K562 (cell line): Measurements from ENCODE around the gene RSU1. TPM values are rescaled to one million over a fixed set of nuclear protein-coding genes. Genes with fewer than 3 reads are reported as not detected.
A peak's percentile ranks its signal among the peaks of the same experiment; 100 is the strongest.

Experiments
- CEBPB ChIP-seq: fragments of 450-650 bp; IDR thresholded peaks from 2 replicates; pipeline ENCODE4 v1.6.1; 2016; ENCODE audit warnings: missing genetic modification characterization, missing compliant biosample characterization
- polyA plus RNA-seq, 8 experiments: library from polyadenylated mRNA; depleted of rRNA in 4 of 8; stranded (reverse) in 5 of 8; unstranded in 3 of 8; fragments of >200 nt; fragmentation: Nextera tagmentation in 2 of 8; fragmentation: Illumina TruSeq in 1 of 8; extraction: Ambion mirVana in 2 of 8; extraction: Trizol in 1 of 8; gene quantifications; 2 replicates each; pipeline versions ENCODE4 v1.2.1 to v1.2.3, GENCODE V29; 2011 to 2014; ENCODE audit warnings: inconsistent platforms in 1 of 8, missing spikeins in 1 of 8
- total RNA-seq, 7 experiments: library from RNA; depleted of rRNA in 6 of 7; stranded (reverse); fragments of >200 nt in 6 of 7; fragmentation: Illumina TruSeq in 2 of 7; extraction: Trizol in 2 of 7; gene quantifications; 2 replicates each; pipeline versions ENCODE4 v1.2.1 to v1.2.3, GENCODE V29; 2011 to 2021; ENCODE audit warnings: low replicate concordance in 1 of 7
- TF ChIP-seq, protein P1 (sequence below), 2 experiments: fragments of 450-650 bp; formaldehyde crosslinking in 1 of 2; IDR thresholded peaks; 2 replicates each; pipeline versions ENCODE4 v1.4.0 to v1.6.1; 2014 to 2020; ENCODE audit warnings: mild to moderate bottlenecking in 2 of 2, borderline replicate concordance in 1 of 2, low read depth in 1 of 2

RSU1 gene
- total and polyA plus RNA-seq, 9 of the 15 experiments (the other 6 are each of a cell fraction or from before 2014, with no cell fraction given), result 18.8 to 67.3 (median 31.5) TPM

DNA sequence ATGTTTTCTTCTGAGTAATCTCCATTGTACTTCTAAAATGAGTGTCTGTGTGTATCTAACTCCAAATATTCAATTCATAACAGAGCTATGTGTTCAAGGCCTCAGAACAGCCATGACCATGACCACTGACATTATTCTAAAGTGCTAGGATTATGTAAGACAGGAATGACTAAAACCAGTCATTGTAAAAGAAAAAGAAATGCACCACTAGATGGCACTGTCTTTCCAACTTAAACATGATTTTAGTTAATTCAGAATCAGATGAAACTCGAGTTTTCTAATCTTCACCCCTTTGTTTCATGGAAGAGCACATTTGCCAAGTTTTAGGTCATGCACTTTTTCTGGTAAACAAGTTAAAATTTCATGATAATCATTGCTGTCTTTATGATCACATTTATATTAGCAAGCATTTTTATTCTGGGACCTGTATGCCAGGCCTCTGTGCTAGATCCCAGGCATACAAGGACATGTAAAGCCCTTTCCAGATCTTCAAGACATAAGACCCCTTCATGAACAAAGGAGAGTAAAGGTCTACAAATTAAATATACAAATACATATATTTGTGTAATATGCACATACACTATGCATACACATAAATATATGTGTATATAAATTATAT, 26.1 kb upstream of the RSU1 start (continued):
- TF ChIP-seq CEBPB, result 0 out of 2 replicates have a peak, but pooled peaks have one; percentile 24
- TF ChIP-seq, protein P1, sequence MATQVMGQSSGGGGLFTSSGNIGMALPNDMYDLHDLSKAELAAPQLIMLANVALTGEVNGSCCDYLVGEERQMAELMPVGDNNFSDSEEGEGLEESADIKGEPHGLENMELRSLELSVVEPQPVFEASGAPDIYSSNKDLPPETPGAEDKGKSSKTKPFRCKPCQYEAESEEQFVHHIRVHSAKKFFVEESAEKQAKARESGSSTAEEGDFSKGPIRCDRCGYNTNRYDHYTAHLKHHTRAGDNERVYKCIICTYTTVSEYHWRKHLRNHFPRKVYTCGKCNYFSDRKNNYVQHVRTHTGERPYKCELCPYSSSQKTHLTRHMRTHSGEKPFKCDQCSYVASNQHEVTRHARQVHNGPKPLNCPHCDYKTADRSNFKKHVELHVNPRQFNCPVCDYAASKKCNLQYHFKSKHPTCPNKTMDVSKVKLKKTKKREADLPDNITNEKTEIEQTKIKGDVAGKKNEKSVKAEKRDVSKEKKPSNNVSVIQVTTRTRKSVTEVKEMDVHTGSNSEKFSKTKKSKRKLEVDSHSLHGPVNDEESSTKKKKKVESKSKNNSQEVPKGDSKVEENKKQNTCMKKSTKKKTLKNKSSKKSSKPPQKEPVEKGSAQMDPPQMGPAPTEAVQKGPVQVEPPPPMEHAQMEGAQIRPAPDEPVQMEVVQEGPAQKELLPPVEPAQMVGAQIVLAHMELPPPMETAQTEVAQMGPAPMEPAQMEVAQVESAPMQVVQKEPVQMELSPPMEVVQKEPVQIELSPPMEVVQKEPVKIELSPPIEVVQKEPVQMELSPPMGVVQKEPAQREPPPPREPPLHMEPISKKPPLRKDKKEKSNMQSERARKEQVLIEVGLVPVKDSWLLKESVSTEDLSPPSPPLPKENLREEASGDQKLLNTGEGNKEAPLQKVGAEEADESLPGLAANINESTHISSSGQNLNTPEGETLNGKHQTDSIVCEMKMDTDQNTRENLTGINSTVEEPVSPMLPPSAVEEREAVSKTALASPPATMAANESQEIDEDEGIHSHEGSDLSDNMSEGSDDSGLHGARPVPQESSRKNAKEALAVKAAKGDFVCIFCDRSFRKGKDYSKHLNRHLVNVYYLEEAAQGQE (IDR thresholded peaks at IDR 0.05; ENCODE audit: borderline replicate concordance), result peak; percentile 43; the same call in 1 of the 2 replicates
- TF ChIP-seq, protein P1 (CRISPR knock-in tag; IDR thresholded peaks at IDR 0.05; ENCODE audit: low read depth), result no peak
